DMS114 treated with DMSO at 0.1 percent for 48 hours (cell line): ENCODE measurements around the gene QPCT.
"Not testable (repeated sequence)": the region's sequence is repeated elsewhere in the genome, so short reads cannot be mapped to it uniquely, and the experiment has no call there.

Experiments
- DNase-seq: peaks from one replicate; lab custom pipeline; 2025; ENCODE audit not compliant: unreplicated experiment; lab: John Stamatoyannopoulos, UW

The QPCT gene

GRCh38 chr2:37357530-37357929, 13.1 kb downstream of the QPCT start:
- no peak for DNase-seq

- no peak for DNase-seq
Measured at GRCh38 chr2:37358466-37358865, 14.0 kb downstream of the QPCT start.

GRCh38 chr2:37361216-37361815, 16.9 kb downstream of the QPCT start:
- DNase-seq: no peak

- no peak for DNase-seq
Measured at GRCh38 chr2:37361994-37362698, 17.7 kb downstream of the QPCT start.

- DNase-seq: no peak
Measured at GRCh38 chr2:37364351-37364750, 19.9 kb downstream of the QPCT start.

GRCh38 chr2:37365669-37366068, 21.2 kb downstream of the QPCT start:
- DNase-seq: no peak

- no peak for DNase-seq
Measured at GRCh38 chr2:37366773-37367172, 22.3 kb downstream of the QPCT start.

GRCh38 chr2:37367310-37367709, 22.9 kb downstream of the QPCT start:
- DNase-seq: no peak

GRCh38 chr2:37367984-37368383, 23.6 kb downstream of the QPCT start:
- DNase-seq: no peak

- no peak for DNase-seq
Measured at GRCh38 chr2:37370666-37371065, 26.2 kb downstream of the QPCT start.

GRCh38 chr2:37372000-37372399, 27.6 kb downstream of the QPCT start:
- no peak for DNase-seq

GRCh38 chr2:37375741-37376288, 31.4 kb downstream of the QPCT start:
- no peak for DNase-seq

- no peak for DNase-seq
Measured at GRCh38 chr2:37376421-37377186, 32.2 kb downstream of the QPCT start.

GRCh38 chr2:37377187-37377532, 32.7 kb downstream of the QPCT start:
- no peak for DNase-seq

GRCh38 chr2:37378411-37378810, 34.0 kb downstream of the QPCT start:
- DNase-seq: no peak

GRCh38 chr2:37379881-37380296, 35.5 kb downstream of the QPCT start:
- no peak for DNase-seq

- not testable (repeated sequence) for DNase-seq
Measured at GRCh38 chr2:37380787-37381186, 36.4 kb downstream of the QPCT start.

GRCh38 chr2:37384261-37384660, 39.8 kb downstream of the QPCT start:
- DNase-seq: not testable (repeated sequence)

- DNase-seq: no peak
Measured at GRCh38 chr2:37387148-37387835, 42.9 kb downstream of the QPCT start.

- no peak for DNase-seq
Measured at GRCh38 chr2:37388074-37388473, 43.6 kb downstream of the QPCT start.

GRCh38 chr2:37389395-37389794, 45.0 kb downstream of the QPCT start:
- DNase-seq: no peak
